Stimulated activated CD8-positive, alpha-beta memory T cell treated with anti-CD3 and anti-CD28 coated beads, Interleukin-12 subunit alpha, Interleukin-12 subunit beta, amount 100 ng/mL, for 24 hours (primary cell): ENCODE measurements around the gene FBXO11.
"Not testable (repeated sequence)": the region's sequence is repeated elsewhere in the genome, so short reads cannot be mapped to it uniquely, and the experiment has no call there.

Experiments used
- DNase-seq: peaks from one replicate; pipeline ENCODE4 v3.0.0-alpha.2; 2020; ENCODE audit errors: extremely low read depth

Gene FBXO11

GRCh38 chr2:47906157-47907038 is at the start of gene FBXO11:
FBXO11 (minus strand) TSS chr2:47906498; CDS start chr2:47905720, 778 bp downstream.
- DNase-seq: peak; percentile 83

- DNase-seq: no peak
Measured at GRCh38 chr2:47950340-47951301, 44.3 kb upstream of the FBXO11 start.

GRCh38 chr2:47946593-47946992 is 40.3 kb upstream of the FBXO11 start:
- DNase-seq: no peak

DNA sequence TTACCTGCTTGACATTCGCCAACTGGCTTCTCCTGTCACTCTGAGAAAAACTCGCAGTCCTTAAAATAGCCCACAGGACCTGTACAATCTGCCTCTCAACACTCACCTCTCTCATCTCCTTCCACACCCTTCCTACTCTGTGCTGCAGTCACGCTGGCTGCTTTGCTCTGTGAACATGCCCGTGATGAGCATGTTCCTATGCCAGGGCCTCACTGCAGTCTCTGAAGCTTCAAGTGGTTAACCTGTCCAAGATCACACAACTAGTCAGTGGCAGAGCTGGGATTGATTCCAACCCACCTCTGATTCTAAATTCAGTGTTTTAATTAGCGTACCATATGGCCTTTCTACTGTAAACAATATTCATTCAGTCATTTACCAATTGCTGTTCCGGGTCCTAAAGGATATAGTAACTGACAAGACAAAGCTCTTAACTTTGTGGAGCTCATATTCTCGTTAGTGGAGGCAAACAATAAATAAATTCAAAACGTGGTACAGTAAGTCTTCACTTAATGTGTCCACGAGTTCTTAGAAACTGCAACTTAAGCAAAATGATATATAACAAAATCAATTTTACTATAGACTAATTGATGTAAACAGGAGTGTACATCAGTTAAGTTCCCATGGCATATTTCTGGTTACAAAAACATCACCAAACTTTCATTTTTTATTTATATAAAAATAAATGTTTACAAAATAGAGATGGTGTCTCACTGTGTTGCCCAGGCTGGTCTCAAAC is 38.9 kb upstream of the FBXO11 start:
- no peak for DNase-seq

GRCh38 chr2:47941936-47942335 is 35.6 kb upstream of the FBXO11 start:
- no peak for DNase-seq

DNA sequence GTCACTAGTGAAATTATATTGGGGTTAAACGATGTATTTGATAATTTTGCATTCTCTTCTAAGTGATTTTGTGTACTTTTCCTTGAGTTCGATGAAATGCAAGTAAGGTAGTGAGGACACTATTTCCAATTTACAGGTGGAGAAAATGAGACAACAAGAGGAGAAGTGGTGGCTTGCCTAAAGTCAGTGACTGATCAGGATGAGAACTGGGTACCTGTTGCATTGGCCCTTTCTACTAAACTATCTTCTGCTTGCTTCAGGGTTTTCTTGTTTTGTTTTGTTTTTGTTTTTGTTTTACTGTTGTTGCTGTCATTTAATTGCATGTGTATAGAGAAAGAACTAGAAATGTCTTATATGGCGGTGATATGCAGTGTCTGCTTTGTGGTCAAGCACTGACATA is 31.4 kb upstream of the FBXO11 start:
- DNase-seq: no peak

- DNase-seq: no peak
Measured at GRCh38 chr2:47935071-47935470, 28.8 kb upstream of the FBXO11 start.

GRCh38 chr2:47918043-47918442 is 11.7 kb upstream of the FBXO11 start:
- DNase-seq: no peak

DNA sequence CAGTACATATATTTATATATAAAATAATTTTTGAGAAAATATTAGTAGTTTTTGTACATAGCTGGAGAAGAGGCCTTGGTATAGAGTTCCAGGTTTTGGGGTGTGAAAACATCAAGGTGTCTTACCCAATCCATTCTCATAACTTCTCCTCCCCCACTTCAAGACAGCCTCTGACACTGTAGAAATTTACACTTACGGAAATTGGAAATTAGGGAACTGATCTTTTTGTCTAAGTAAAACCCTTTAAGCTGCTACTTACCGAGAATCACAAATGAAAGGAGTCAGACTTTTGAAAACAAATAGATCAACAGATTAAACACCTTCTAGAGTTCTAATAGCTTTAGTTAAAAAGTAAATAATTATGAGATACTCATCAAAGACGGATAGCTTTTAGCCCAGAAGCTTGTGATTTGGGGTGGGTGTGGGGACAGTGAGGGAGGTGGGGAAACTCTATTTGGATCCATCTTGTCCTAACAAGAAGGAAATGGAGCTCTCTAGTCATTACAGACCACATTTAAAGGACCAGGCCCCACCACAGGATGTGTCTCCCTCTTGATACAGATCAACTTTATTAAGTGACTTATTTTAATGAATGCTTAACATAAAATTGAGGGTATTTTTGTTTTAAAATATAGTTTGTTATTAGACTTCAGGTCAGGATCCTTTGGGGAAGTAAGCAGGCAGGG is 11.1 kb upstream of the FBXO11 start:
- DNase-seq: no peak

DNA sequence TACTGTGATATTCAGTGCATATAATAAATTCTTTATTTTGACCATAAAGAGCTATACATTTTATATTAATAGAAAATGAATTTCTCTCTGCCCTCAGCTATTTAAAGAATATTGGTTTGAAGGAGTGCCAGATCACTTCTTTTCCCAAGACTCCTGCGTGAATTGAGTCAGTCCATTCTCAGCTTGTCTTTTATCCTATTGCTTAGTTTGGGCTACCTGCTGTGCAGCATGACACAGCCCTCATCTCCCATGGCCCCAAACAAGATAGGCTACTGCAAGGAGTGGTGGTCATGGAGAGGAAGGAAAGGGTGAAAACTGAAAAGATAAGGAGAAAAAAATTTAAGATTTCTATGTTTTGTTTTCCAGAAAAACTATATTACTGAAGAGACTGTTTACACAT is 10.1 kb upstream of the FBXO11 start:
- DNase-seq: no peak

DNA sequence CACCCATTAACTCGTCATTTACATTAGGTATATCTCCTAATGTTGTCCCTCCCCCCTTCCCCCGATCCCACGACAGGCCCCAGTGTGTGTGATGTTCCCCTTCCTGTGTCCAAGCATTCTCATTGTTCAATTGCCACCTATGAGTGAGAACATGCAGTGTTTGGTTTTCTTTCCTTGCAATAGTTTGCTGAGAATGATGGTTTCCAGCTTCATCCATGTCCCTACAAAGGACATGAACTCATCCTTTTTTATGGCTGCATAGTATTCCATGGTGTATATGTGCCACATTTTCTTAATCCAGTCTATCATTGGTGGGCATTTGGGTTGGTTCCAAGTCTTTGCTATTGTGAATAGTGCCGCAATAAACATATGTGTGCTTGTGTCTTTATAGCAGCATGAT is 4.4 kb upstream of the FBXO11 start:
- not testable (repeated sequence) for DNase-seq

DNA sequence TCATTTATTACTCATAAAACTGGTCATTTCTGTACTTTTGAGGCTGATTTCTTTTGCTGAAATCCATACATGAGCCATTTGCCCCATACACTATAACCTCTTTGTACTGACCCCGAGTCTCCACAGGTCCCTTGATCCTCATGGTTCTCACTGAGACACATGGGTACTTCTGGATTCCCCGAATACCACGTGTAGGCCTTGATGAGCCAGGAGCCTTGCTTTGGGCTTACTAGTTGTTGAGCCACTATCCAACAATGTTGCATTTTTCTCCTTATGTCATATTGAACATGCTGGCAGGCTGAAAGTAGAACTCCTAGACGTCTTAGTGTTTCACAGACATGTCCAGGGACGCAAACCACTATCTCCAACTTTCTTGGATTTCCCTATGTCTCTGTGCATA is 2.4 kb upstream of the FBXO11 start:
- no peak for DNase-seq

GRCh38 chr2:47907039-47907781 is 912 bp upstream of the FBXO11 start:
- DNase-seq: no peak

GRCh38 chr2:47905386-47906156 is 727 bp downstream of the FBXO11 start:
- DNase-seq: no peak

- no peak for DNase-seq
Measured at GRCh38 chr2:47903781-47904490, 2.4 kb downstream of the FBXO11 start.

DNA sequence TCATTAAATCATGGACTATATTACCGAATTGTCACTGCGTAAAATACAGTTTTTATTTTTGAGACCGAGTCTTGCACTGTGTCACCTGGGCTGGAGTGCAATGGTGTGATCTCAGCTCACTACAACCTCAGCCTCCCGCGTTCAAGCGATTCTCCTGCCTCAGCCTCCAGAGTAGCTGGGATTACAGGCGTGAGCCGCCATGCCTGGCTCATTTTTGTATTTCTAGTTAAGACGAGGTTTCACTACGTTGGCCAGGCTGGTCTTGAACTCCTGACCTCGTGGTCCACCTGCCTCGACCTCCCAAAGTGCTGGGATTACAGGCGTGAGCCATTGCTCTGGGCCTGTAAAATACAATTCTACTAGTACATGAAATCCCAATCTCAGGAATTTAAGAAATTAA is 4.4 kb downstream of the FBXO11 start:
- not testable (repeated sequence) for DNase-seq

GRCh38 chr2:47900857-47901256 is 5.4 kb downstream of the FBXO11 start:
- no peak for DNase-seq

GRCh38 chr2:47899915-47900816 is 6.1 kb downstream of the FBXO11 start:
- no peak for DNase-seq
